CD4-positive, alpha-beta T cell treated with Interleukin-1 beta for 1 hour (primary cell): Measurements from ENCODE around the gene ABCA5.
"Not testable (repeated sequence)": the region's sequence is repeated elsewhere in the genome, so short reads cannot be mapped to it uniquely, and the experiment has no call there.

Experiments used
- DNase-seq, 2 donors: peaks; one replicate each; pipeline ENCODE4 v3.0.0-alpha.2; 2020 to 2022

ABCA5 gene

DNA sequence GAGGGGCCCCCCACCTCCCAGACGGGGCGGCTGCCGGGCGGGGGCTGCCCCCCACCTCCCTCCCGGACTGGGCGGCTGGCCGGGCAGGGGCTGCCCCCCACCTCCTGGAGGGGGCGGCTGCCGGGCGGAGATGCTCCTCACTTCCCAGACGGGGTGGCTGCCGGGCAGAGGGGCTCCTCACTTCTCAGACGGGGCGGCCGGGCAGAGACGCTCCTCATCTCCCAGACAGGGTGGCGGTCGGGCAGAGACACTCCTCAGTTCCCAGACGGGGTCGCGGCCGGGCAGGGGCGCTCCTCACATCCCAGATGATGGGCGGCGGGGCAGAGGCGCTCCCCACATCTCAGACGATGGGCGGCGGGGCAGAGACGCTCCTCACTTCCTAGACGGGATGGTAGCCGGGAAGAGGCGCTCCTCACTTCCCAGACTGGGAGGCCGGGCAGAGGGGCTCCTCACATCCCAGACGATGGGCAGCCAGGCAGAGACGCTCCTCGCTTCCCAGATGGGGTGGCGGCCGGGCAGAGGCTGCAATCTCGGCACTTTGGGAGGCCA, 130.8 kb downstream of the ABCA5 start:
- not testable (repeated sequence) for DNase-seq
